ENCODE data around the gene ZYX. TPM values are rescaled to one million over a fixed set of nuclear protein-coding genes. Genes with fewer than 3 reads are reported as not detected.

The ZYX gene
- total and polyA plus RNA-seq, 2 of the 13 experiments (the other 11 are each of a cell fraction or from before 2014, with no cell fraction given), result 9.9 to 13.7 TPM

DNA sequence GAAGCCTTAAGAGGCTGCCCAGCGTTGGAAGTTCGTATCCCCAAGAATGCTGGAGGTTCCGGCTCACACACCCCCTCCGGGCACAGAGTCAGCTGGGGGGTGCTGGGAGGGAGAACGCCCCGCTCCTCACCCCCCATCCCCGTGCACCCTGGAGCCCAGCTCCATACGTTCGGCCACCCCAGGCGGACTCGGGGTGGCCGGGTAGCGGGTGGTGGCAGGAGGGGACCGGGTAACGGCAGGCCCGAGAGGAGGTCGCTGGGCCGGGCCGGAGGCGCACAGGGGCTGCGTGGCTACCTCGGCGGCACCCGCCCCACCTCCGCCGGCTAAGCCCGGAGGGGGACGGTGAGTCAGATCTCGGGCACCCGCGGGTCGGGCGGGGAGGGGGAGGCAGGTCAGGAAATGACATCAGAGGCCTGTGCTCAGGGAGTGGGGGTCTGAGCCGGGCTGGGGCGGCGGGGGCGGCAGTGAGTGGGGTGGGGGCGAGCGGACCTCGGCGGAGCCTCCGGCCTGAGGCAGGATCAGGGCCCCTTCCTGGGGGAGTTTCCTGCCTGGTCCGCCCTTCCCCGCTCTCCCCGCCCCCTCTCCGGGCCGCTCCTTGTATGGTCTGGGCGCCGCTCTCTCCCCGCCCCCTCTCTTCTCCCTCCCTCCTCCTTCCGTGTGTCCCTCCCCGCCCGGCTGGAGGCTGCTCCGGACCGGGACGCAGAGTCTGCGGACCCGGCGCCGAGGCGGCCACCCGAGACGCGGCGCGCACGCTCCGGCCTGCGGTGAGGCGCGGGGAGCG, at the start of gene ZYX (continued):
- TF ChIP-seq, protein P1, sequence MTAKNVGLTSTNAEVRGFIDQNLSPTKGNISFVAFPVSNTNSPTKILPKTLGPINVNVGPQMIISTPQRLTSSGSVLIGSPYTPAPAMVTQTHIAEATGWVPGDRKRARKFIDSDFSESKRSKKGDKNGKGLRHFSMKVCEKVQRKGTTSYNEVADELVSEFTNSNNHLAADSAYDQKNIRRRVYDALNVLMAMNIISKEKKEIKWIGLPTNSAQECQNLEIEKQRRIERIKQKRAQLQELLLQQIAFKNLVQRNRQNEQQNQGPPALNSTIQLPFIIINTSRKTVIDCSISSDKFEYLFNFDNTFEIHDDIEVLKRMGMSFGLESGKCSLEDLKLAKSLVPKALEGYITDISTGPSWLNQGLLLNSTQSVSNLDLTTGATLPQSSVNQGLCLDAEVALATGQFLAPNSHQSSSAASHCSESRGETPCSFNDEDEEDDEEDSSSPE (CRISPR knock-in tag; IDR thresholded peaks at IDR 0.05), result 0 out of 2 replicates have a peak, but pooled peaks have one; percentile 22
- peak; percentile 53; the same call in 1 of the 2 replicates for TF ChIP-seq MEIS2 (CRISPR knock-in tag; IDR thresholded peaks at IDR 0.05)
- no peak for TF ChIP-seq ZSCAN9 (CRISPR knock-in tag; IDR thresholded peaks at IDR 0.05; ENCODE audit: borderline replicate concordance)
- TF ChIP-seq, protein P2, sequence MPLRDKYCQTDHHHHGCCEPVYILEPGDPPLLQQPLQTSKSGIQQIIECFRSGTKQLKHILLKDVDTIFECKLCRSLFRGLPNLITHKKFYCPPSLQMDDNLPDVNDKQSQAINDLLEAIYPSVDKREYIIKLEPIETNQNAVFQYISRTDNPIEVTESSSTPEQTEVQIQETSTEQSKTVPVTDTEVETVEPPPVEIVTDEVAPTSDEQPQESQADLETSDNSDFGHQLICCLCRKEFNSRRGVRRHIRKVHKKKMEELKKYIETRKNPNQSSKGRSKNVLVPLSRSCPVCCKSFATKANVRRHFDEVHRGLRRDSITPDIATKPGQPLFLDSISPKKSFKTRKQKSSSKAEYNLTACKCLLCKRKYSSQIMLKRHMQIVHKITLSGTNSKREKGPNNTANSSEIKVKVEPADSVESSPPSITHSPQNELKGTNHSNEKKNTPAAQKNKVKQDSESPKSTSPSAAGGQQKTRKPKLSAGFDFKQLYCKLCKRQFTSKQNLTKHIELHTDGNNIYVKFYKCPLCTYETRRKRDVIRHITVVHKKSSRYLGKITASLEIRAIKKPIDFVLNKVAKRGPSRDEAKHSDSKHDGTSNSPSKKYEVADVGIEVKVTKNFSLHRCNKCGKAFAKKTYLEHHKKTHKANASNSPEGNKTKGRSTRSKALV (CRISPR knock-in tag; IDR thresholded peaks at IDR 0.05), result no peak
- TF ChIP-seq, protein P3, sequence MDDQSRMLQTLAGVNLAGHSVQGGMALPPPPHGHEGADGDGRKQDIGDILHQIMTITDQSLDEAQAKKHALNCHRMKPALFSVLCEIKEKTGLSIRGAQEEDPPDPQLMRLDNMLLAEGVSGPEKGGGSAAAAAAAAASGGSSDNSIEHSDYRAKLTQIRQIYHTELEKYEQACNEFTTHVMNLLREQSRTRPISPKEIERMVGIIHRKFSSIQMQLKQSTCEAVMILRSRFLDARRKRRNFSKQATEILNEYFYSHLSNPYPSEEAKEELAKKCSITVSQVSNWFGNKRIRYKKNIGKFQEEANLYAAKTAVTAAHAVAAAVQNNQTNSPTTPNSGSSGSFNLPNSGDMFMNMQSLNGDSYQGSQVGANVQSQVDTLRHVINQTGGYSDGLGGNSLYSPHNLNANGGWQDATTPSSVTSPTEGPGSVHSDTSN (CRISPR knock-in tag; IDR thresholded peaks at IDR 0.05; ENCODE audit: borderline replicate concordance), result no peak
- TF ChIP-seq RCOR2 (CRISPR knock-in tag; IDR thresholded peaks at IDR 0.05), result no peak
- TF ChIP-seq HNRNPH1 (optimal IDR thresholded peaks at IDR 0.05; ENCODE audit: low read depth, low read length), result no peak
- TF ChIP-seq SALL1 (CRISPR knock-in tag; IDR thresholded peaks at IDR 0.05), result no peak; the same call in 1 of the 2 replicates
- no peak for TF ChIP-seq HMGA1 (CRISPR knock-in tag; conservative IDR thresholded peaks at IDR 0.05)
- no peak; the same call in 1 of the 2 replicates for TF ChIP-seq ZNF782 (CRISPR knock-in tag; IDR thresholded peaks at IDR 0.05; ENCODE audit: borderline replicate concordance)
- no peak for TF ChIP-seq NR2F2 (IDR thresholded peaks at IDR 0.05; ENCODE audit: borderline replicate concordance, low read depth)
- peak; percentile 86 for TF ChIP-seq PHF8 (CRISPR knock-in tag; IDR thresholded peaks at IDR 0.05)
- TF ChIP-seq SP140L (CRISPR knock-in tag; IDR thresholded peaks at IDR 0.05; ENCODE audit: borderline replicate concordance), result no peak
- TF ChIP-seq REL (CRISPR knock-in tag; conservative IDR thresholded peaks at IDR 0.05), result peak; percentile 77; the same call in 1 of the 2 replicates
- TF ChIP-seq, protein P4, sequence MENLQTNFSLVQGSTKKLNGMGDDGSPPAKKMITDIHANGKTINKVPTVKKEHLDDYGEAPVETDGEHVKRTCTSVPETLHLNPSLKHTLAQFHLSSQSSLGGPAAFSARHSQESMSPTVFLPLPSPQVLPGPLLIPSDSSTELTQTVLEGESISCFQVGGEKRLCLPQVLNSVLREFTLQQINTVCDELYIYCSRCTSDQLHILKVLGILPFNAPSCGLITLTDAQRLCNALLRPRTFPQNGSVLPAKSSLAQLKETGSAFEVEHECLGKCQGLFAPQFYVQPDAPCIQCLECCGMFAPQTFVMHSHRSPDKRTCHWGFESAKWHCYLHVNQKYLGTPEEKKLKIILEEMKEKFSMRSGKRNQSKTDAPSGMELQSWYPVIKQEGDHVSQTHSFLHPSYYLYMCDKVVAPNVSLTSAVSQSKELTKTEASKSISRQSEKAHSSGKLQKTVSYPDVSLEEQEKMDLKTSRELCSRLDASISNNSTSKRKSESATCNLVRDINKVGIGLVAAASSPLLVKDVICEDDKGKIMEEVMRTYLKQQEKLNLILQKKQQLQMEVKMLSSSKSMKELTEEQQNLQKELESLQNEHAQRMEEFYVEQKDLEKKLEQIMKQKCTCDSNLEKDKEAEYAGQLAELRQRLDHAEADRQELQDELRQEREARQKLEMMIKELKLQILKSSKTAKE (CRISPR knock-in tag; IDR thresholded peaks at IDR 0.05; ENCODE audit: borderline replicate concordance), result no peak
- TF ChIP-seq POLR2G (IDR thresholded peaks at IDR 0.05; ENCODE audit: low read depth, low read length), result peak; percentile 69
- TF ChIP-seq HNRNPK (IDR thresholded peaks at IDR 0.05; ENCODE audit: low read depth, low read length, poor library complexity, severe bottlenecking), result peak; percentile 45
- TF ChIP-seq ZSCAN29 (CRISPR knock-in tag; conservative IDR thresholded peaks at IDR 0.05), result no peak
- no peak for TF ChIP-seq ZNF558 (CRISPR knock-in tag; IDR thresholded peaks at IDR 0.05; ENCODE audit: borderline replicate concordance)
- no peak for TF ChIP-seq NR2F6 (IDR thresholded peaks at IDR 0.05)
- no peak for TF ChIP-seq NR2F6 (CRISPR knock-in tag; IDR thresholded peaks at IDR 0.05)
- TF ChIP-seq ZNF441 (CRISPR knock-in tag; IDR thresholded peaks at IDR 0.05; ENCODE audit: borderline replicate concordance), result no peak
- TF ChIP-seq ZNF333 (CRISPR knock-in tag; IDR thresholded peaks at IDR 0.05; ENCODE audit: borderline replicate concordance), result peak; percentile 92; the same call in 1 of the 2 replicates
- no peak; the same call in 1 of the 2 replicates for TF ChIP-seq ZNF556 (CRISPR knock-in tag; IDR thresholded peaks at IDR 0.05; ENCODE audit: borderline replicate concordance)

All from HepG2 (cell line).